ENCODE data around the gene ALK. TPM values are rescaled to one million over a fixed set of nuclear protein-coding genes. Genes with fewer than 3 reads are reported as not detected.

Gene ALK
- total RNA-seq, 2 donors from 2014 or later, result 0.13 to 0.46 TPM

DNA sequence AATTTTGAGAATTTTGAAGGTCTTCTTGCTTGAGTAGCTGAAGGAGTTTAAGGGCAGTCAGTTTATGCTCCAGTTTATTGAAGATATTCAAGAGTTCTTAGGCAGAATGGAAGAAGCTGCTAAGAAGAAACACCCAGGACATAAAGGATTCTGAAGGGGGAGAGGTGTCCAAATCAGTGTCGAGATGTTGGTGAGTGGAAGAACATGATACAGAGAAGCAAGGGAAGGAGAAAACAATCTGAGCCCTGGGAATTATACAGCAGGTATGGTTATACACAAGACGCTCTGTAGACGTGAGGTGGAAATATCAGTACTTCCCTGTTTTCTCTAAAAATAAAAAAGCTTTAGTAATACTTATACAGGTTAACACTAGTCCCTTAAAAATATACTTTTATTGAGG is 746.0 kb downstream of the ALK start:
- Histone ChIP-seq H3K36me3 (ENCODE audit: control insufficient read depth, insufficient read depth, low read length) (no peaks in the 10 kb centered on the region), H3K4me1 (ENCODE audit: control insufficient read depth, insufficient read depth, low read length) (no peaks in the 10 kb centered on the region), H3K9me3 (ENCODE audit: control insufficient read depth, low read length) (no peaks in the 10 kb centered on the region), H3K9ac (ENCODE audit: extremely low read depth, low read length, poor library complexity, severe bottlenecking) (no peak overlapping the region), H3K4me3 (ENCODE audit: low read length) (no peak overlapping the region), H3K27me3 (ENCODE audit: control insufficient read depth, insufficient read depth, low read length, poor library complexity, severe bottlenecking) (no peaks in the 10 kb centered on the region), H3K27ac (ENCODE audit: low read depth, low read length) (no peak overlapping the region)
- Mint-ChIP-seq H3K27me3 (ENCODE audit: insufficient read depth) (peaks cover 72% of the 10 kb centered on the region), H3K4me3 (no peak overlapping the region), H3K4me1 (peaks cover 10% of the 10 kb centered on the region), H3K9me3 (peaks cover 3% of the 10 kb centered on the region), H3K27ac (no peak overlapping the region), H3K36me3 (ENCODE audit: low read depth) (peaks cover 11% of the 10 kb centered on the region)
- no peak for TF ChIP-seq CTCF (conservative IDR thresholded peaks at IDR 0.05)
- DNase-seq, result no peak
- 97% methylated on average over 2 of the region's 3 CpGs; no CpG with 5 or more reads in 1 of the 2 experiments for WGBS, 2 experiments (ENCODE audit: insufficient coverage in 1 of 2, insufficient read length in 1 of 2)

GRCh38 chr2:29174937-29175336 is 746.4 kb downstream of the ALK start:
- Histone ChIP-seq H3K9ac (ENCODE audit: extremely low read depth, low read length, poor library complexity, severe bottlenecking) (no peak overlapping the region), H3K27me3 (ENCODE audit: control insufficient read depth, insufficient read depth, low read length, poor library complexity, severe bottlenecking) (no peaks in the 10 kb centered on the region), H3K27ac (ENCODE audit: low read depth, low read length) (no peak overlapping the region), H3K9me3 (ENCODE audit: control insufficient read depth, low read length) (no peaks in the 10 kb centered on the region), H3K4me1 (ENCODE audit: control insufficient read depth, insufficient read depth, low read length) (no peaks in the 10 kb centered on the region), H3K36me3 (ENCODE audit: control insufficient read depth, insufficient read depth, low read length) (no peaks in the 10 kb centered on the region), H3K4me3 (ENCODE audit: low read length) (no peak overlapping the region)
- H3K4me3 Mint-ChIP-seq, result no peak overlapping the region
- peaks cover 10% of the 10 kb centered on the region for H3K4me1 Mint-ChIP-seq
- H3K9me3 Mint-ChIP-seq, result peaks cover 3% of the 10 kb centered on the region
- WGBS, 2 experiments (ENCODE audit: insufficient coverage in 1 of 2, insufficient read length in 1 of 2), result 51 to 71% methylated on average over 1 to 2 of the region's 2 CpGs
- no peak for DNase-seq
- H3K36me3 Mint-ChIP-seq (ENCODE audit: low read depth), result peaks cover 11% of the 10 kb centered on the region
- no peak for TF ChIP-seq CTCF (conservative IDR thresholded peaks at IDR 0.05)
- peaks cover 71% of the 10 kb centered on the region for H3K27me3 Mint-ChIP-seq (ENCODE audit: insufficient read depth)
- no peak overlapping the region for H3K27ac Mint-ChIP-seq

- 91 to 92% methylated on average over 1 of the region's 1 CpG for WGBS, 2 experiments (ENCODE audit: insufficient coverage in 1 of 2, insufficient read length in 1 of 2)
- no peak overlapping the region for H3K4me3 ChIP-seq (ENCODE audit: low read length)
- H3K9me3 Mint-ChIP-seq, result peaks cover 5% of the 10 kb centered on the region
- H3K9ac ChIP-seq (ENCODE audit: extremely low read depth, low read length, poor library complexity, severe bottlenecking), result no peak overlapping the region
- no peak for DNase-seq
- H3K36me3 ChIP-seq (ENCODE audit: control insufficient read depth, insufficient read depth, low read length), result peaks cover 11% of the 10 kb centered on the region
- H3K4me3 Mint-ChIP-seq, result no peak overlapping the region
- H3K27me3 Mint-ChIP-seq (ENCODE audit: insufficient read depth), result peaks cover 35% of the 10 kb centered on the region
- peaks cover 18% of the 10 kb centered on the region for H3K4me1 ChIP-seq (ENCODE audit: control insufficient read depth, insufficient read depth, low read length)
- H3K27ac Mint-ChIP-seq, result no peak overlapping the region
- H3K27me3 ChIP-seq (ENCODE audit: control insufficient read depth, insufficient read depth, low read length, poor library complexity, severe bottlenecking), result no peaks in the 10 kb centered on the region
- no peak overlapping the region for H3K27ac ChIP-seq (ENCODE audit: low read depth, low read length)
- peaks cover 7% of the 10 kb centered on the region for H3K9me3 ChIP-seq (ENCODE audit: control insufficient read depth, low read length)
- H3K4me1 Mint-ChIP-seq, result peaks cover 27% of the 10 kb centered on the region
- no peaks in the 10 kb centered on the region for H3K36me3 Mint-ChIP-seq (ENCODE audit: low read depth)
- TF ChIP-seq CTCF (conservative IDR thresholded peaks at IDR 0.05), result no peak
Measured at GRCh38 chr2:29166242-29167039, 754.9 kb downstream of the ALK start.
